T1000 (cell line): Measurements from ENCODE around the gene NIT2.
"Not testable (repeated sequence)": the region's sequence is repeated elsewhere in the genome, so short reads cannot be mapped to it uniquely, and the experiment has no call there.

ENCODE experiments used
- DNase-seq: peaks from one replicate; lab custom pipeline; 2025; ENCODE audit warnings: mixed read lengths; lab: John Stamatoyannopoulos, UW

NIT2 gene

DNA sequence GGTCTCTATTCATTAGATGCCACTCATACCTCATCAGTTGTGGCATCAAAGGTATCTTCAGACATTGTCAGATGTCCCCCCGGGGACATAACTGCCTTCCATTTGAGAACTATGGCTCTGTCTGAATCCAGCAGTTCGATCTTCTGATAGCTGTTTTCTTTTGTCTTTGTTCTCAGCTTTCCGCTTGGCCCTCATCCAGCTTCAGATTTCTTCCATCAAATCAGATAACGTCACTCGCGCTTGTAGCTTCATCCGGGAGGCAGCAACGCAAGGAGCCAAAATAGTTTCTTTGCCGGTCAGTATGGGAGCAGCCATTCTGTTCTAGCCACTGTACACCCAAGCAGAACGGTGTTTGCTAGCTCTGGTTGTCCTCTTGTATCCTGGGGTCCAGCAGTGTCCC, 4.4 kb downstream of the NIT2 start:
- DNase-seq = no peak

- DNase-seq = no peak
Measured at GRCh38 chr3:100339786-100340185, 5.2 kb downstream of the NIT2 start.

- DNase-seq = no peak
Measured at GRCh38 chr3:100340527-100340926, 6.0 kb downstream of the NIT2 start.

DNA sequence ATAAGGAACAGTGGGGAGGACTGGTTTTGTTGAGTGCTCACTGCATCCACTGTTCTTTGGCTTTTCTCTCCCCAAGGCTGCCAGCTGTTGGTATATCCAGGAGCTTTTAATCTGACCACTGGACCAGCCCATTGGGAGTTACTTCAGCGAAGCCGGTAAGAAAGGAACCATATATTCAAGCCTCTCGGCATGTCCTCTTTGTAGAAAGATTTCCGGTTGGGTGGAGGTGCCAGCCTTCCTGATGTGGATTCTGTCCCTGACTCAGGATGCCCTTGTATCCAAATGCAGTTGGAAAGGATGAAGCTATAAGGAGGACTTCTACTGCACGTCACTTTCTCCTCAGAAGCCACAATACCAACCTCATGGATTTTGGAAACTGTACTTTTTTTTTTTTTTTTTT, 14.2 kb downstream of the NIT2 start:
- DNase-seq = no peak

GRCh38 chr3:100351770-100352169, 17.2 kb downstream of the NIT2 start:
- DNase-seq = not testable (repeated sequence)

DNA sequence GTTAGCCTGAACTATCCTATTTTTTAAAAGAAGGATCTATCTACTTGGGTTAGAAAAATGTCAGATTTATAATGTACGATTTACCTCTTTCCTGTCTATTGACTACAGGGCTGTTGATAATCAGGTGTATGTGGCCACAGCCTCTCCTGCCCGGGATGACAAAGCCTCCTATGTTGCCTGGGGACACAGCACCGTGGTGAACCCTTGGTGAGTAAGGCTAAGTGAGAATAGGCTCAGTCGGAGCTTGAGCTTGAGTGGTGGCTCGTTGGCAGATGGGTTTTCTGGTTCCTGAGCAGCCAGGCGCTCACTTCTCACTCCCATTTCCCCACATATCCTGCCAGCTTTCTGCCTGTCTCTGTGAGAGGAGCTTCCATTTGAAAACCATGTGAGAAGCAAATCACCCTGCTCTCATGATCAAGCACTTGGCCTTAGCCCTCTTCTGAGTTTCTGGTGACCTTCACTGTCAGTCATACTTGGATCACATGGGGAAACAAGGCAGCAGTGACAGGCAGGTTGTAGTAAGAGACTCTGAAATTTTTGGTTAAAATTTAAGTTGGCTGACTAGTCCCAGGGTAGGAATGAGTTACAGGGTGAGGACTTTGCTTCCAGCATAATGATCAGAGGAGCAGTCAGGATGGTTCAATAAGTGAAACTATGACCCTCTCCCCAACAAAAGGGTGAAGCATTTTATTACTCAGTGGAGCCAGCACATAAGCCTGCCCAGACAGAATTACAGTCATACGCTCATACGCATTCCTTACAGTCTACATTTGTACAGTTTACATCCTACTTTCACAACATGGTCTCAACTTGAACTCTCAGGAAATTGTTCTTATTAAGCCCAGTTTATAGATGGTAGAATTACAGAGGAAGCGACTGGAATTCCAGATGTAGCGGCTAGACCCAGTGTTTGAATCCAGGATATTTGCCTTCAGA, 18.0 kb downstream of the NIT2 start:
- no peak for DNase-seq

DNA sequence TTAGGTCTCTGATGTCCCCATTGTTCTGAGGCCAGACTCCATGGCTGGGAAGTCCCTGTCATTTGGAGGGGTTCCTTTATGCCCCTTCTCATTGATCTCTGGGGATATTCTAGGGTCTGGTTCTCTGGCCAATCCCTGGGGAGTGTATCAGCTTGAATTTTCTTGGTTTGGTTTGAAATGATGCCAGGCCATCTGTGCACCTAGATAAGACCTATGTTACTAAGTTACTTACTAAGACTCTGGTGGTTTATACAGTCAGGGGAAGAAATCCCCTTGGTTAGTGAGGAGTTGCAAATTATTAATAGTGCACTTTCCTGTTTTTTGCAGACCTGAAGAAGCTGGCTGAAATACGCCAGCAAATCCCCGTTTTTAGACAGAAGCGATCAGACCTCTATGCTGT, 20.3 kb downstream of the NIT2 start:
- no peak for DNase-seq

DNA sequence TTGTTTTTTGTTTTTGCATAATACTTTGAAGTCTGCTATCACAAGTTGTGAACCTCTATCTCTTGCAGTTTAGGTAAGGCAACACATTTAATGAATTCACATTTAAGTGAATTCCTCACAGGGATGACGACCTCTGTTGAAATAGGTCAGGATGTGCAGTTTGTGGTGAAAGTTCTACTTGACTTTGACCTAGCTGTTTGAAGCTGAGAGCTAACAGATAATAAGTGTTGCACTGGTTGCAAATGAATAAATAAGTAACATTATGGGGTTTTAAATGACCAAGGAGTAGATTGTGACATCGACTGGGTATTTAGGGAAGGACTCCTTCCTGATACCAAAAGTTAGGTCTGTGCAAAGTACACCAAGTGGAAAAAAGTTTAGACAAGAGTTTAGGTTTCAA, 23.9 kb downstream of the NIT2 start:
- DNase-seq = no peak

DNA sequence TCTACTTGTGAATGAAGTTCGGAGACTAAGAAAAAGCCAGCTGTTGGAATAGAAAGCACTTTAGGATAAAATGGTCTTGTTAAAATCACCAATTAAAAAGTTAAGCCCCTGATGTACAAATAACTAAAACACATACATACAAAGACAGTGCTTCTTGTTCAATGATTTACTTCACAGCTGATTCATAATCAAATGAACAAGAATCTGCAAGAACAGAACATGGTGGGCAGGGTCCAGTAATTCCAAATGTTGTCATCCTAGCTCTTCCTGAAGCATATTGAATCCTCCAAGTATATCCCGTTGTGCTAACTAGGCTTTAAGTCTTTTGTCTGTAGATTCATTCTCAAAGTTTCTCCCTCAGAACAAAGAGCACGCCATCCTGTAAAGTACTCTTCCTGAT, 24.5 kb downstream of the NIT2 start:
- no peak for DNase-seq

- no peak for DNase-seq
Measured at GRCh38 chr3:100360757-100361496, 26.4 kb downstream of the NIT2 start.

DNA sequence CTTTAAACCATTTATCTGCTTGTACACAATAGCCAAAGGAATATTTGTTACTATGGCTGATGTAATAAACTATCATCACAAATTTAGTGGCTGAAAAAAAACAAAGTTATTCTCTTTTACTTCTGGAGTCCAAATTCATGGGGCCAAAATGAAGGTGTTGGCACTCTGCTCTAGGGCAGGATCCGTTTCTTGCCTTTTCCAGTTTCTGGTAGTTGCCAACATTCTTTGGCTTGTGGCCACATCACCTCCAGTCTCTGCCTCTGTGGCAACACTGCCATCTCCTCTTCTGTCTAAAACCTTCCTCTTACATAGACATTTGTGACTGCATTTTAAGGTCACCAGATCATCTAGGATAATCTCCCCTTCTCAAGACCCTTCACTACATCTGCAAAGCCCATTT, 27.3 kb downstream of the NIT2 start:
- no peak for DNase-seq

DNA sequence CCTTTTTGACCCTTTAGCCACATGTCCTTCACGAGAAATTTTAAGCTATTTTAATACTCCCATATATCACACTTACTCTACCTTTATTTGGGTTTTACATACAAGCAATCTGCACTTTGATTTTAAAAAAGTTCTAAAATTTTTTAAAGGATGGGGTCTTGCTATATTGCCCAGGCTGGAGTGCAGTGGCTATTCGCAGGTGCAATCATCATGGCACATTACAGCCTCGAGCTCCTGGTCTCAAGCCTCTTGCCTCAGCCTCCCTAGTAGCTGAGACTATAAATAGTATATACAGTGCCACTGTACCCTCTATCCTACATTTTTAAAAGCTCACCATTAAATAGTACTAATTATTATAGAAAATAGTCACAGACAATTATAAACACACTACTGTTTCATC, 29.9 kb downstream of the NIT2 start:
- DNase-seq = no peak

DNA sequence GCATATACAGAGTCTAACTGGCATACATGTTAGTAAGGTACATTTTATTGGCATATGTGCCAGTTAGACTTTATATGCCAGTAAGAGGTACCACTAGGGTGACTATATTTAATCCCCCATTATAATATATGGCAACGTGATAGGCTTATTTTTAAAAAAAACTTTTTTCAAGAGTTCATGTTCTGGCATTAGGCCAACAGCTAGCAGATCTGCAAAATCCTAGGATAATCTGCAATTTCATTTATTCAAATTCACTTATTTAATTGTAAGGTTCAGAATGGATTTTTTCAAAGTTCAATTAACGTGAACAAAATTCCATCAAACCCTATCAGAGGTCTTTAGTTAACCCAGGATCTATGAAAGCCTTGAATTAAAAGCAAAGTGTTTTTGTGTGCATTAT, 31.9 kb downstream of the NIT2 start:
- DNase-seq = no peak

GRCh38 chr3:100368441-100368840, 33.9 kb downstream of the NIT2 start:
- no peak for DNase-seq

DNA sequence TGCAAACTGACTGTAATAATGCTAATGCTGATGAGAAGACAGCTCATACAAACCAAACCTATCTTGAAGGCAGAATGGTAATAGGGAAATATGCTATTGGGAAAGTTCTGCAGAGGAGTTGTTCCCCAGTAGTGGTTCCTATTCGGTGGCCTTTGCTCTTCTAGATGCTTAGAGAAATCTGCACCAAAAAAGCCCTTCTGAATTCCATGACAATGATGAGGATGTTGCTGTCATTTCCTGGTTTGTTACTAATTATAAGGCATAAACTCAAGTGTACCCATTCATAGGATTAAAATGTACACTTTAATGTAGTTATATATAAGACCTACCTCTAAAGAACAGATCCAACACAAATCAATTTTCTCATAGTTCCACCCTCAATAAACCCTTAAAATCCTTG, 36.2 kb downstream of the NIT2 start:
- DNase-seq = no peak

- DNase-seq = no peak
Measured at GRCh38 chr3:100374521-100374920, 40.0 kb downstream of the NIT2 start.

- DNase-seq = no peak
Measured at GRCh38 chr3:100376301-100376700, 41.7 kb downstream of the NIT2 start.

- no peak for DNase-seq
Measured at GRCh38 chr3:100384733-100385525, 50.4 kb downstream of the NIT2 start.

GRCh38 chr3:100386437-100387074, 52.0 kb downstream of the NIT2 start:
- no peak for DNase-seq

DNA sequence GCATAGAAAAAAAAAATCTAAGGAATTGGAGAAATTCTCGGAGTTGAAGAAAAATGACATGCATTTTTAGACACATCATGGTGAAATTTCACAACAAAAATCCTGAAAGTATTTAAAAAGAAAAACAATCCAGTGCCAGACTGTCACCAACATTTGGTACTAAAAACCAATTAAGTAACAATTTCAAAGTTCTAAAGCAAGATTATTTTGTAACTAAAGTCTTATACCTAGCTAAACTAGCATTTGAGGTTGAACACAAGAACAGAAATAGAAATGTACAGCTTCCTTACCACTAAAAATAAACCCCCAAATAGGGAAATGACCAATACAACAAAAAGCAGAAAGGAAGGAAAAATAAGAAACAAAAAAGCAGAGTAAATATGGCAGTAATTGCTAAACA, 54.5 kb downstream of the NIT2 start:
- no peak for DNase-seq

- DNase-seq = no peak
Measured at GRCh38 chr3:100395679-100396431, 61.3 kb downstream of the NIT2 start.
